ENCODE results near the gene SLC1A3.

Gene SLC1A3

GRCh38 chr5:36717131-36717695 is 110.8 kb downstream of the SLC1A3 start:
- DNase-seq (ENCODE audit: low read depth, low spot score) = no peak

- no peak for DNase-seq (ENCODE audit: low read depth, low spot score)
Measured at GRCh38 chr5:36719282-36719681, 112.9 kb downstream of the SLC1A3 start.

GRCh38 chr5:36720688-36721087 is 114.3 kb downstream of the SLC1A3 start:
- no peak for DNase-seq (ENCODE audit: low read depth, low spot score)

DNA sequence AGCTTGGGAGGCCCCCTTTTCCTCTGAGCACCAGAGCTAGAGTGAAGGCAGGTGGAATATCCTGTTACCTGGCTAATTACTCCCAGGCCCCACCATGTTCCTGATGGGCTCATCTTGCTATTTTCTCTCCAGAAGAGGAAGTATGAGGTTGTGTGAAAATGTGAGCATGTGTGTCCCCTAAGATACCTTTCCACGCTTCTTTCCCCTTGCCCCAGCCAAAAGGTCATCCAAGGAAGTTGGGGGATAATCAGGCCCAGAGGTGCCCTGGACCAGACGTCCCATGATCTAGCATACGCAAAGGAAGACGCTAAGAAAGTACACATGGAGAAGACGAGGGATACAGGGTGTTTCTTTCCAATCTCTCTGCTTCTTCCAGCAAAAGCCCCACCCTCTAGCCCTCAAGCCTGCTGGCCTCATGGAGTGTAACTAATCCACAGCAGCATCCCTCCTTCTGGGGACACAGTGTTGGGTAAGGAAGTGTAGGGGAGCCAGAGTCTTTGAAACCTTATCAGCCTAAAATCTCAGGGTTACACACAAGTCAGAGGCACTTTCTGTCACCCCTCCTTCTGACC is 115.3 kb downstream of the SLC1A3 start:
- DNase-seq (ENCODE audit: low read depth, low spot score) = no peak

GRCh38 chr5:36722900-36723299 is 116.5 kb downstream of the SLC1A3 start:
- DNase-seq (ENCODE audit: low read depth, low spot score) = no peak

GRCh38 chr5:36723912-36724311 is 117.5 kb downstream of the SLC1A3 start:
- DNase-seq (ENCODE audit: low read depth, low spot score) = no peak

- DNase-seq (ENCODE audit: low read depth, low spot score) = no peak
Measured at GRCh38 chr5:36724467-36725332, 118.3 kb downstream of the SLC1A3 start.

DNA sequence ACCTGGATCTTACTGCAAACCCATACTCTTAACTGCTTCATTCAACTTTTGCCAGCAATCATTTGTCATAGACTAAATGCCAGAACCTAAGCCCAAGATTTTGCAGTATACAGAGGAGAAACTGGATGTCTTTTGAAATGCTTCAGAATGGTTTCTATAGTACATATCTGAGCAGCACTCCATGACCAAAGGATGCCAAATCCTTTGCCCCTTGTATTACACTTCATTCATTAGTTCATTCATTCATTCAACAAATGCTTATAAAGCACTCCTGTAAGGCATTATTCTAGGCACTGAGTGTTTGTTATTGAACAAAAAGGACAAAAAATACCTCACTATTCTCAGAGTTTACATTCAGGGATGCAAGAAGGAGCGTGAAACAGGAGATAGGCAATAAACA is 119.9 kb downstream of the SLC1A3 start:
- DNase-seq (ENCODE audit: low read depth, low spot score) = no peak

DNA sequence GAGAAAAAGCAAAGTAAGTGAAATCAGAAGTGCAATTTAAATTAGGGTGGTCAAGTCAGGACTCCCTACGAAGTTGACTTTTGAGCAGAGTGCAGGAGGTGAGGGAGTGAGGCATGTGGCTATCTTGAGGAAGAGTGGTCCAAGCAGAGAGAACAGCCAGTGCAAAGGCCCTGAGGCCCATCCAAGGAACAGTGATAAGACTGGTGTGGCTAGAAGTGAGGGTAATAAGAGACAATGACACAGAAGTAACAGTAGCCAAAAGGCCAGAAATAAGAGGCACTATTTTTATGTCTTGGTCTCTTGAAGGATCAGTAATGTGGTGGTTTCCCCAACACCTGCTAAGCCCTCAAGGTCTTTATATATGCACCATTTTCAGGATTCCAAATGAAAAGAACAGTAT is 120.4 kb downstream of the SLC1A3 start:
- no peak for DNase-seq (ENCODE audit: low read depth, low spot score)

GRCh38 chr5:36728697-36729543 is 122.5 kb downstream of the SLC1A3 start:
- DNase-seq (ENCODE audit: low read depth, low spot score) = peak; percentile 39

DNA sequence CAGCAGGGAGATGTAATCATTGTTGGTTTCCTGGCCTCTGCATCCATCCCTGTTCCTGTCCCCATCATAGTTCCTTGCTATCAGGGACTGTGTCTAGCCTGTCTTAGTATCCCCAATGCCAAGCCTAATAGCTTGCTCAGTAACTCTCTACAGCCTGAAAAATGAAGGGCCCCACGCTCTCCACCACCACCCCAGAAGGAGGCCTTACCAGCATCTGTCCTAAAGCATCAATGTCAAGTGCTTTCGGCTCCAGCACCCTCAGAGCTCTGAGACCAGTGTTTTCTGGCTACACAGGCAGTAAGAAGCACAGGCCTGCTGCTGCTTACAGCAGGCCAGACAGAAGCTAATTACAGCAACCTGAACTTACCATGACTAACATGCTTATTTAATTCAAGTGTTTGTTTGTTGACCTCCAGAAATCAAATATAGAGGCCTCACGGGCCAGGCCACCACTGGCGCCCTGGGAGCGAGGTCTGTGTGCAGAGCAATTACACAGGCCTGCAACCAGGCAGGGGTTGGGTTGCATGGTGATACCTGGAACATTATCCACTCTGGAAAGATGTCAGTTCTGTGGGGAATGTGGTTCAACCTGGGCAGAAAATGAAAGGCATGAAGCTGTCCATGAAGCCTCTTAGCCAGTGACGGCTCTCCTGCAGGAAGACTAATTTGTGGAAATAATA is 124.3 kb downstream of the SLC1A3 start:
- no peak for DNase-seq (ENCODE audit: low read depth, low spot score)

DNA sequence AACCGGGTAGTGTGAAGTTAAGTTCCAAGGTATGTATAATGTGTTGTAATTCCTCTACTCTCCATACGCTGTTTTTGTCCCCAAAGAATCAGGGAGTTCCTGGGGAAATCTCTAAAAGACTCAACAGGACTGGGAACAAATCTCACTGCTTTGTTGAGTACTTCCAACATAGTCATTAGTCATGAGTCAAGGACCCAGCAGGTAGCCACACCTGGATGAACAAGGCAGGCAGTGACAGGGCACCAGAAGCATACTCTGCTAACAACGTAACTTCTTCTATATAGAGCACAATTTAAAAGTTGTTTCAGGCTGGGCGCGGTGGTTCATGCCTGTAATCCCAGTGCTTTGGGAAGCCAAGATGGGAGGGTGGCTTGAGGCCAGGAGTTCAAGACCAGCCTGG is 126.8 kb downstream of the SLC1A3 start:
- DNase-seq (ENCODE audit: low read depth, low spot score) = no peak

GRCh38 chr5:36734422-36734821 is 128.0 kb downstream of the SLC1A3 start:
- DNase-seq (ENCODE audit: low read depth, low spot score) = no peak

- DNase-seq (ENCODE audit: low read depth, low spot score) = no peak
Measured at GRCh38 chr5:36735891-36736290, 129.5 kb downstream of the SLC1A3 start.

All from smooth muscle cell of the brain vasculature (primary cell).